HepG2 (cell line): ENCODE measurements around the gene DNAJC5. TPM values are rescaled to one million over a fixed set of nuclear protein-coding genes. Genes with fewer than 3 reads are reported as not detected.

Source experiments
- BCL3 ChIP-seq: sonication (generic); formaldehyde crosslinking; IDR thresholded peaks from 2 replicates; pipeline ENCODE4 v1.5.1; 2020; ENCODE audit warnings: mild to moderate bottlenecking, missing genetic modification reagents, moderate library complexity
- DMTF1 ChIP-seq: sonication (generic); formaldehyde crosslinking; IDR thresholded peaks from 2 replicates; pipeline ENCODE4 v1.4.0; 2020; ENCODE audit warnings: mild to moderate bottlenecking, missing genetic modification reagents
- GPBP1L1 ChIP-seq: sonication (generic); formaldehyde crosslinking; IDR thresholded peaks from 2 replicates; pipeline ENCODE4 v1.5.0; 2020; ENCODE audit warnings: mild to moderate bottlenecking, missing genetic modification reagents
- KDM2A ChIP-seq: sonication (generic); formaldehyde crosslinking; IDR thresholded peaks from 2 replicates; pipeline ENCODE4 v1.4.0; 2020; ENCODE audit warnings: low read depth, missing genetic modification reagents, borderline replicate concordance
- MAX ChIP-seq: IDR thresholded peaks from 2 replicates; pipeline ENCODE4 v1.6.1; 2012; ENCODE audit warnings: inconsistent platforms
- MED8 ChIP-seq: sonication (generic); formaldehyde crosslinking; IDR thresholded peaks from 2 replicates; pipeline ENCODE4 v1.8.1; 2023; ENCODE audit warnings: mild to moderate bottlenecking, missing genetic modification reagents; ENCODE audit not compliant: insufficient replicate concordance
- MXD1 ChIP-seq: sonication (generic); formaldehyde crosslinking; IDR thresholded peaks from 2 replicates; pipeline ENCODE4 v1.4.0; 2020; ENCODE audit warnings: mild to moderate bottlenecking, missing genetic modification reagents
- NKX3-1 ChIP-seq: sonication (generic); formaldehyde crosslinking; IDR thresholded peaks from 2 replicates; pipeline ENCODE4 v1.5.0; 2020; ENCODE audit warnings: missing genetic modification reagents
- SOX6 ChIP-seq, 2 experiments: fragments of 450-650 bp in 1 of 2; sonication (generic) in 1 of 2; formaldehyde crosslinking in 1 of 2; IDR thresholded peaks; 2 replicates each; pipeline versions ENCODE4 v1.4.0 to v1.6.1; 2017 to 2020; ENCODE audit warnings: antibody characterized with exemption in 1 of 2, mild to moderate bottlenecking in 1 of 2, missing genetic modification reagents in 1 of 2
- ZBTB43 ChIP-seq: sonication (generic); formaldehyde crosslinking; conservative IDR thresholded peaks from 2 replicates; pipeline ENCODE4 v1.4.0; 2020; ENCODE audit warnings: missing genetic modification reagents
- ZMAT5 ChIP-seq: sonication (generic); formaldehyde crosslinking; IDR thresholded peaks from 2 replicates; pipeline ENCODE4 v1.5.0; 2020; ENCODE audit warnings: mild to moderate bottlenecking, low read depth, missing genetic modification reagents, borderline replicate concordance
- ZNF18 ChIP-seq: sonication (generic); formaldehyde crosslinking; IDR thresholded peaks from 2 replicates; pipeline ENCODE4 v1.8.0; 2022; ENCODE audit warnings: mild to moderate bottlenecking, missing genetic modification reagents; ENCODE audit not compliant: insufficient replicate concordance
- ZNF331 ChIP-seq: sonication (generic); formaldehyde crosslinking; IDR thresholded peaks from 2 replicates; pipeline ENCODE4 v1.4.0; 2020; ENCODE audit warnings: missing genetic modification reagents
- ZNF543 ChIP-seq: sonication (generic); formaldehyde crosslinking; IDR thresholded peaks from 2 replicates; pipeline ENCODE4 v1.4.0; 2020; ENCODE audit warnings: mild to moderate bottlenecking, missing genetic modification reagents
- ZNF570 ChIP-seq: sonication (generic); formaldehyde crosslinking; IDR thresholded peaks from 2 replicates; pipeline ENCODE4 v1.4.0; 2020; ENCODE audit warnings: mild to moderate bottlenecking, missing genetic modification reagents, borderline replicate concordance
- ZNF777 ChIP-seq: sonication (generic); formaldehyde crosslinking; IDR thresholded peaks from 2 replicates; pipeline ENCODE4 v1.4.0; 2020; ENCODE audit warnings: missing genetic modification reagents
- ZNF792 ChIP-seq: IDR thresholded peaks from 2 replicates; pipeline ENCODE4 v1.6.1; 2016
- ZSCAN20 ChIP-seq: sonication (generic); formaldehyde crosslinking; IDR thresholded peaks from 2 replicates; pipeline ENCODE4 v1.4.0; 2020; ENCODE audit warnings: missing genetic modification reagents, mild to moderate bottlenecking, borderline replicate concordance
- polyA plus RNA-seq, 8 experiments: library from polyadenylated mRNA; depleted of rRNA in 3 of 8; stranded (reverse) in 7 of 8; unstranded in 1 of 8; fragments of >200 nt; fragmentation: Illumina TruSeq in 4 of 8; extraction: Trizol in 4 of 8; gene quantifications; 2 replicates each; pipeline versions ENCODE4 v1.2.1 to v1.2.3, GENCODE V29; 2011 to 2016; ENCODE audit warnings: low read depth in 4 of 8, missing spikeins in 1 of 8, mixed read lengths in 1 of 8; ENCODE audit not compliant: insufficient read depth in 1 of 8
- total RNA-seq, 5 experiments: library from RNA; depleted of rRNA; stranded (reverse); fragments of >200 nt; fragmentation: Illumina TruSeq; extraction: Trizol; gene quantifications; 2 replicates each; pipeline ENCODE4 v1.2.3, GENCODE V29; 2016; ENCODE audit warnings: low read depth in 1 of 5

The DNAJC5 gene
- total and polyA plus RNA-seq, 2 of the 13 experiments (the other 11 are each of a cell fraction or from before 2014, with no cell fraction given), result 42.8 to 64.5 TPM

GRCh38 chr20:63968928-63969760 is 74.2 kb downstream of the DNAJC5 start (continued):
- TF ChIP-seq ZNF18 (peak; percentile 57), KDM2A (CRISPR knock-in tag) (peak; percentile 70), MXD1 (CRISPR knock-in tag) (peak; percentile 74), MAX (peak; percentile 70; the same call in 1 of the 2 replicates), ZNF792 (CRISPR knock-in tag) (peak; percentile 74; the same call in 1 of the 2 replicates), ZMAT5 (no peak), GPBP1L1 (CRISPR knock-in tag) (no peak), SOX6 (IDR thresholded peaks at IDR 0.05) (no peak), SOX6 (CRISPR knock-in tag; IDR thresholded peaks at IDR 0.05) (peak; percentile 72; the same call in 1 of the 2 replicates), ZSCAN20 (CRISPR knock-in tag) (0 out of 2 replicates have a peak, but pooled peaks have one; percentile 48), ZNF543 (CRISPR knock-in tag) (peak; percentile 95), ZNF331 (CRISPR knock-in tag) (peak; percentile 39; the same call in 1 of the 2 replicates), DMTF1 (0 out of 2 replicates have a peak, but pooled peaks have one; percentile 45), ZNF570 (no peak), BCL3 (CRISPR knock-in tag) (peak; percentile 65; the same call in 1 of the 2 replicates), MED8 (CRISPR knock-in tag) (peak; percentile 64), NKX3-1 (no peak; the same call in 1 of the 2 replicates), ZBTB43 (CRISPR knock-in tag) (peak; percentile 71), ZNF777 (CRISPR knock-in tag) (no peak)
